GM21529 (cell line): ENCODE results near the gene CD36.
"Not testable (repeated sequence)": the region's sequence is repeated elsewhere in the genome, so short reads cannot be mapped to it uniquely, and the experiment has no call there.

ENCODE experiments used
- ATAC-seq: cut with Tn5 transposase; IDR thresholded peaks from one replicate; pipeline ENCODE4 v1.9.1; 2021; ENCODE audit not compliant: unreplicated experiment

CD36 gene

GRCh38 chr7:80649011-80649410 is 10.6 kb downstream of the CD36 start:
- no peak for ATAC-seq

- no peak for ATAC-seq
Measured at GRCh38 chr7:80650030-80650429, 11.6 kb downstream of the CD36 start.

GRCh38 chr7:80651471-80651870 is 13.0 kb downstream of the CD36 start:
- no peak for ATAC-seq

GRCh38 chr7:80653244-80653643 is 14.8 kb downstream of the CD36 start:
- no peak for ATAC-seq

DNA sequence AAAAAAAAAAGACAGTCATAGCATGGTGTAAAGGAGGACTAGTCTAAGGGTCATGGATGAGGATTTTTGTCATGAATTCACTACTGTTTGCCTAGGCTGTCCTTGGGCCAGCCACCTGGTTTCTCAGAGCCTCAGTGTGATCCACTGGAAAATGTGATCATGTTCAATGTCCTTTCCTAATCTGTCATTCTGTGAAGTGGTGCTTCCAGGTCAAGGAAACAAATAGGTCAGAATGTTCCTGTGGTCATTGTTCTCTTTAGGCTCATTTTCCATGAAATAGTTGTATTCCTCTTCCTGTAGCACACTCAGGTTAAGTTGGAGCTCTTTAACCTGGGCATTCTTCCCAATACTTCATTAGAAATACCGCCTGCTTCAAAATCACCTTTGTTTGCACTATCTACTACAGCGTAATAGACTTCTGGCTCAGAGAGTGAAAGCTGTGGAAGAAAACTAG is 16.5 kb downstream of the CD36 start:
- no peak for ATAC-seq

DNA sequence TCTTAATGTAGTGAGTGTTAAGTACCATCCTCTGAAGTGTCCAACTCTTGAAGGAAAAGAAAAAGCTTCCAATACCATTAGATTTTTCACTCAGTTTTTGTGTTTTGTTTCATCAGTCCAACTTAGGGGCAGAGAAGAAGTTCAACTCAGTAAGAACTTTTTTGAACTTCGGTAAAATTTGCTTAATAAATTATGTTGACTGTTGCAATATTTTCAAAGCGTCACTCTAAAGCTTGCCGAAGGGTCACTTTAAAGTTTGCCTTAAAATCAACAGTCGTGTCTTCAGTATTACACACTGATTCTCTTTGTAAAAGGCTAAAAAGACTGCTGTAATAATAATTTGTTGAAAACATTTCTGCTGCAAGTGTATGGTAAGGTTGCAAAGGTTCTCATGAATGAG is 17.6 kb downstream of the CD36 start:
- ATAC-seq: no peak

GRCh38 chr7:80659120-80660055 is 20.9 kb downstream of the CD36 start:
- ATAC-seq: peak; percentile 82

GRCh38 chr7:80660939-80661338 is 22.5 kb downstream of the CD36 start:
- no peak for ATAC-seq

GRCh38 chr7:80661729-80662128 is 23.3 kb downstream of the CD36 start:
- no peak for ATAC-seq

DNA sequence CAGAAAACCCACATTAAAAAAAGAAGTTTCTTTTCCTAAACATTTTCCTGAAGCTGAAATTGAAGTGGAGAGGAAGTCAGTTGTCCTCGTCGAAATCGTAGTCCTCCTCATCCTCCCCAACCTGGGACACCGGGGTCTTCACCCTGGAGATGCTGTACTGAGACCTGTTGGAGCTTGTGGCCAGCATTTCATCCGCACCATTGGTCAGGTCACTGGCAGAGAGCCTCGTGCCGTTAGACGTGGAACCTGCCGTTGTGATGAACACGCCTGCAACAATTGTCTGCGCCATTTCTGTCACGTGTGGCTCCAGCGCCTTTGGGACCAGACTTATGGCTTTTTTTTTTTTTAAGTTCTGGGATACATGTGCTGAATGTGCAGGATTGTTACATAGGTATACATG is 23.8 kb downstream of the CD36 start:
- no peak for ATAC-seq

GRCh38 chr7:80665526-80665925 is 27.1 kb downstream of the CD36 start:
- ATAC-seq: no peak

DNA sequence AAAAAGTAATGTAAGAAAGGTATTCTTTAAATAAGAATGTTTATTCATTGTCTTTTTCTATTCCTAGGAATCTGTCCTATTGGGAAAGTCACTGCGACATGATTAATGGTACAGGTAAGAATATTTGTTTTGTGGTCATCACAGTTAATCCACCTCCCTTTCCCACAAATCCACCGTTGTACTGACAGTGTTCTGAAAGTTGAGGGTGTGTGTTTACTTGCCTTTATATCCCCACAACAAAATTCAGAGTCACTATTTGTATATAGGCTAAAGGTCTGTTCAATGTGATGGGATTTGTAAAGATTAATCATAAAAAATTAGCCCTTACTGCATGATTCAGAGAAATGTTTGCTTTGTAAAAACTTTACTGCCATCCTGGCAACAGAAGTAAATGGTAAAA is 27.9 kb downstream of the CD36 start:
- no peak for ATAC-seq

DNA sequence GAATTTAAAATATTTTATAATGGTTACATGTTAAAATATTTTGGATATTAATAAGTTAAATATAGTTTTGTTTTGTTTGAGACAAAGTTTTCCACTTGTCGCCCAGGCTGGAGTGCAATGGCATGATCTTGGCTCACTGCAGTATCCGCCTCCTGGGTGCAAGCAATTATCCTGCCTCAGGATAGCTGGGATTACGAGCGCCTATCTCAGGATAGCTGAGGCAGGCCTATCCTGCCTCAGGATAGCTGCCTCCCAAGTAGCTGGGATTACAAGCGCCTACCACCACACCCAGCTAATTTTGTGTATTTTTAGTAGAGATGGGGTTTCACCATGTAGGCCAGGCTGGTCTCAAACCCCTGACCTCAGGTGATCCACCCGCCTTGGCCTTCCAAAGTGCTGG is 30.9 kb downstream of the CD36 start:
- not testable (repeated sequence) for ATAC-seq

GRCh38 chr7:80671744-80672143 is 33.3 kb downstream of the CD36 start:
- no peak for ATAC-seq

DNA sequence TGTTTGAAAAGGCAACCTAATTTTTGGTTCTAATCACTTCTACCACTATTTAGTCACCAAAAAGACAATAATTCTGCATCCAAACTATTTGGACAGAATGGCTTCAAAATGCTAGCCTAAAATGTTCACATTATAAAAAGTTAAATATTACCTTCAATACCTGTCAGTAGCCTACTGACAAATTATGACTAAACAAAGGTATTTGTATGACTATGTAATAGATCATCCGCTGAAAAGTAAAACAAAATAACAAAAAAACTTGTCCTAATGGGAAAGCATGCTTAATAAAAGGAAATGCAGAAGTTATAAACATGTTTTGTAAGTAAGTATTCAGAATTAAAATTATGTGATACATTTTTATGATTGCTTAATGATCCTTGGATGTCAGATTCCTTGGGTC is 36.6 kb downstream of the CD36 start:
- ATAC-seq: no peak

- ATAC-seq: no peak
Measured at GRCh38 chr7:80676404-80676803, 38.0 kb downstream of the CD36 start.

DNA sequence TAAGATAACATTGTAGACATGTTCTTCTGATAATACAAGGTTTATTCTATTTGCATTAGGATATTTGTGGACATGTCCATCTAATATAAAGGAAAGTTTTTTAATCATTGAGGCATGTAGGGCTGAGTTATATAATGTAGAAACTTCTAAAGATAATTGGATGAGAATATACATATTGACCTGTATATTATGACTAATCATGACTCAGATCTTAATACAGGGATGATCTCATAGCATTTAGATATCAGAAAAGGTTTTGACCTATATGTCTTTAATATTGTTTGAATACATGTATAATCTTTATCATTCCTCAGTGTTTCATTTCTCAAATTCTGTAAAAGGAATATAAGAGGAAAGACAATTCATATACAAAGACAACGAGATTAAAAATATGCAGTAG is 39.2 kb downstream of the CD36 start:
- ATAC-seq: no peak

DNA sequence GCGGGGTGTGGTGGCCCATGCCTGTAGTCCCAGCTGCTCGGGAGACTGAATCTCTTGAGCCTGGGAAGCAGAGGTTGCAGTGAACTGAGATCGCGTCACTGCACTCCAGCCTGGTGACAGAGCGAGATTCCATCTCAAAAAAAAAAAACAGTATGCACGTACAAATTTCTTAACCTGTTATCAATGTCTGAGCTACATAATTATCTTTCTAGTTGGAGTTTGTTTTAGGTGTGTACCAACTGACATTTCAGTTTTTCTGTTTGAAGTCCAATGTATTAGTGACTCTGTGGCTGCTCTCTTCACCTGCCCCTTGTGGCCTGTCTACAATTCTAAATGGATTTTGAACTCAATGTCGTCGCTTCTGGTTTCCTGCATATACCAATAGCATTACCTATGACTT is 40.3 kb downstream of the CD36 start:
- ATAC-seq: no peak

DNA sequence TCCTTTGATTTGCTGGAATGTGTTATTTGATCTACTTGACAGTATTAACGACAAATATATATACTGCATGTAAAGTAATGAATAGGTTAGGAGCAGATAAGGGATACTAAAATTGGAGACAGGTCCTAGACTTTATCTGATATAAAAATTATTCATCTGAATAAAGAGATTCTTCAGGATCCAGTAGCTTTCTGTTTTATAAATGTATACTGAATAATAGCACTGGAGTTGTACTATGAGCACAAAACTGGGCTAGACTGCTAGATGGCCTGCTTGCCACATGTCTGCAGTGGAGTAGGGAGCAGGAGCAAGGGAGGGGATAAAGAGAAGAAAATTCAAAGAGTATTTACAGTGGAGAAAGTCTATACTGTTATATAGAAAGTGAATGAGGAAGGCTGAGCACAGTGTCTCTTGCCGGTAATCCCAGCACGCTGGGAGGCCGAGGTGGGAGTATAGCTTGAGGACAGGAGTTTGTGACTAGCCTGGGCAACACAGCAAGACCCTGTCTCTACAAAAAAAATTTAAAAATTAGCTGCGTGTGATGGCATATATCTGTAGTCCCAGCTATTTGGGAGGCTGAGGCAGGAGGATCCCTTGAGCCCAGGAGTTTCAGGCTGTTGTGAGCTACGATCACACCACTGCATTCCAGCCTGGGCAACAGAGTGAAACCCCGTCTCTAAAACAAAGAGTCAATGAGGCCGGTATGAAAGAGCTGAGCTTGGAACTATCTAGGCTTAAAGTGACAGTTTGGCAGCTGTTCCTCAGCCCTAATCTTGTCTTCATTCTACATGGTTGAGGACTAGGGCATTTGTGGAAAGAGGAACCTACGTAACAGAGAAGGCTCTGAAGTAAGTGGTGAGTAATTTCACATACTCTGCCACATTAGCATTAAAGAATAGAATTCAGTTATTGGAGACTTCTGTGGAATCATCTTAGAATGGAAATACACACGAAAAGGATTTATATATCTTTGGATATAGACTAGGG is 41.8 kb downstream of the CD36 start:
- no peak for ATAC-seq

GRCh38 chr7:80681272-80681885 is 42.9 kb downstream of the CD36 start:
- no peak for ATAC-seq

DNA sequence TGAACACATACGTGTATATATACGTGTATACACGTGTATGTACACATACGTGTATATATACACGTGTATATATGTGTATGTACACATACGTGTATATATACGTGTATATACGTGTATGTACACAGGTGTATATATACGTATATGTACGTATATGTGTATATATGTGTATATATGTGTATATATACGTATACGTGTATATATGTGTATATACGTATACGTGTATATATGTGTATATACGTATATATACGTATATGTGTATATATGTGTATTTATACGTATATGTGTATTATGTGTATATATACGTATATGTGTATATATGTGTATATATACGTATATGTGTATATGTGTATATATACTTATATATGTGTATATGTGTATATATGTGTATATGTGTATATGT is 44.3 kb downstream of the CD36 start:
- ATAC-seq: no peak
